T-helper 2 cell (primary cell): ENCODE results near the gene NFASC.

Source experiments
- DNase-seq, 5 experiments: peaks; one replicate each; pipeline versions ENCODE4 v3.0.0 to v3.0.0-alpha.2; 2012 to 2022

The NFASC gene

DNA sequence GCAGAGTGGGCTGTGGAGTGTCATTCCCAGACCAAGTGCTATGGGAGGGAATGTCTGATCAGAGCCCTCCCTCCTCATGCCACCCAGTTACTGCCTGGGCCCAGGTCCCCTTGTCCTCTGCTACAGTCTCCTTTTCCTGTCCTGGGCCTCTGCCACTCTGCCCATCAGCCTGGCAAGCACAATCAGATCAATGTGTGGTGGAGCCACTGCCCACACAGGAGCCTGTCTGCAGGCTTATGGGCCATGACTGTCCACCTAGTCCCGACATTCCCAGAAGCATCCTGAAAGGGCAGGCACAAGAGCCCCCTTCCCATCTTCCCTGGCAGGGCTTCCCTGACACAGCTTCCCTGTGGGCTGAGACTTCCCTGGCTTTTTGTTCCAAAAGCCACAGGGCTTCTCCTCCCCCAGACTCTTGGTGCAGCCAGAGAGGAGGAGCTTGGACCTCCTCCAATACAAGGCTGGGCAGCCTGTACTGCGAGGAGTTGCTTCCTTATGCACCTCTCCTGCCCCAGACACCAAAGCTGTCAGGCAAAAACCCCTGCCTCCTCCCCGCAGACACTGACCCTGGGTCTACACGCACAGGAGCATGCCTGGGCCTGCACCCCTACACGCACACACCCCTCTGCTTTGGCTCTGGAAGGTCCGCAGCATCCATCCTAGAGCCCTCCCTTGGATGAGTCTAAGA is 143.2 kb downstream of the NFASC start:
- DNase-seq: no peak

DNA sequence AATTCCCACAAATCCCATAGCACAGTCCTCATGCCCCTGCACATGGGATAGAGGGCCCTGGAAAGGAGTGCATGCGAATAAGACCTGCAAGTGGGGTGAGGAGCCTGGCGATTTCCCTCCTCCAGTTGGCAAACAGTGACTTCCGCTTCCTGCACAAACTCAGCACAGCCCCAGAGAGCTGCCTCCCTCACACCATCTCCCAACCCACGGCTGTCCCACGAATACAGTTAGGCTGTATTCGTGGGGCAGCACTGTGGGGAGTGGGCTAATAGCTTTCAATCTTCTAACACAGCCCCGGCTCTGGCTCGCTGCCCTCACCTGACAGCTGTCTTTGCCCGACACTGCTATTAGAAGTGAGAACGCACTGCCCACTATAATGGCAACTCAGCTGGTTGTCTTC is 144.1 kb downstream of the NFASC start:
- DNase-seq: no peak

DNA sequence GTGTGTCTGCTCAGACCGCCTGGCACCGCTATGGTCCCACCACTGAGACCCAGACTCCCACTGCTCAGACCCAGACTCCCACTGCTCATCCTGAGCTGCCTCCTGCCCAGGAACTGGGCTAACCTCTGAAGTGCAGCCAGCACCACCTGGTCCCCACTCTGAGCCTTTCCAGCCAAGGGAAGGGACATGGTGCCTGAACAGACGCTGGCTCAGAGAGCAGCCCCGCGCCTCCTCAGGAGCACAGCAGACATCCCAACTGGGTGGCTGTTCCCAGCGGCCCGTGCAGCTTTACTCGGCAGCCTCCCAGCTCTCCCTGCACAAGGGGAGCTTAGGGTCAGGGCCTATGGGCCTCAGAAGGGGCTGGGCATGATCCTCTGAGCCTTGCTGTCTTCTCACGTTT is 144.6 kb downstream of the NFASC start:
- no peak for DNase-seq

DNA sequence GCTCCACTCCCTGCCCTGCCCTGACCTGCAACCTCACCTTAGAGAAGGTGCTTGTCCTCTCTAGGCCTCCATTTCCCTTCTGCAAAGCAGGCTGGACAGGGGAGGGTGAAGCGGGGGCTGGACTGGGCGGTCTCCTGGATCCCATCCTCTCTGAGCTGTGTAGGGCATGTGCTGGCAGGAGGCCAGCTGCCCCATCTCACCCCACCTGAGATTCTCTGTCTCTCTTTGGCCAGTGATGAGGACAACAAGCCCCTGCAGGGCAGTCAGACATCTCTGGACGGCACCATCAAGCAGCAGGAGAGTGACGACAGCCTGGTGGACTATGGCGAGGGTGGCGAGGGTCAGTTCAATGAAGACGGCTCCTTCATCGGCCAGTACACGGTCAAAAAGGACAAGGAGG is 145.4 kb downstream of the NFASC start:
- no peak for DNase-seq

DNA sequence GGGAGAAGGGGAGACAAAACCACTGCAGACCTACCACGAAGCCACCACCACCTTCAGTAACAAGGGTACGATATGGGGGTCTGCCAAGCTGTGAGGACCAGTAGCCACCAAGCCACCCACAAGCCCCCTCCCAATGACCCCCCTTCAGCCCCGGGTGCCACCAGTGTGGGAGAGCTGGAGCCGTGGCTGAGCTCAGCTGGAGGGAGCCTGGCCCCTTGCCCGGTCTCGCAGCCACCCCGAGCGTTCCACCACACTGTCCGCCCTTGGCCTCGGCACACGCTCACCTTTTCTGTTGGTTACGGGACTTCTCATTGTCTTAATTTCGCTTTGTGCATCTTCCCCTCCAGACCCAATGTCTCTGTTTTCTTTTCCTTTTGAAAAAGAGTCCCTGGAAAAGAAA is 145.9 kb downstream of the NFASC start:
- no peak for DNase-seq

DNA sequence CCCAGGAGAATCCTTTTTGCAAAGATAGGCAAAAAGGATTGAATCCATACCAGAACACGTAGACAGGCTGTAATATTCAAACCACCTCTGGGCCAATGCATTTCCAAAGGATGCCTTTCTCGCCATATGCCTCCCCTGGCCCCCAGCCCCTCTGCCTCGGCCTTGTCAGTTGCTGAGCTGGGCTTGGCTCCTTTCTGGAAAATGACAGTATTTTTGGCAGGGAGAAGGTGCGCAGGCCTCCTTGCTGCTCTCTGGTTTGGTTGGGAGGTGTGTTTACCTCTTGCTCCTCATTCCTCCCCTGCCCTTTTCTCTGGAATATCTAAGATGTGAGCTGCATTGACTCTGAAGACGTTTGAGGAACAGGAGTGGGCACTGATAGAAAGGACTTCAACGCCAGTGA is 146.3 kb downstream of the NFASC start:
- no peak for DNase-seq

DNA sequence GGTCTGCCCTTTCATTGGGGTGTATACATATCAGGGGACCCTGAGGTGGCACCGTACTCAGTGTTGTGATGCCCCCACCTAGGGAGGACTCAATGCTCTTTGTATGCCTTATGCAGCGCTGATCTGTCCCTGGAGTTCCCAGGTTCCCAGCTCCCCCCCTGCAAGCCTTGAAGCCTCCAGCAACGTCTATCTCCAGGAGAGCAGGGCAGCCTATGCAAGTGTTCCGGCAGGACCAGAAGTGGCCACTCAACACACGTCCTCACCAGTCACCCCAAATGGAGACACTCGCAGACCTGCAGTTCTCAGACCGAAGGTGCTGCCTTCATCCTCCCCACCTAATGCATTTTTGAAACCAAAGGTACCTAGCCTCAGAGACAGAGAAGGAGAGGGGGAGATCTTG is 147.1 kb downstream of the NFASC start:
- DNase-seq: no peak

DNA sequence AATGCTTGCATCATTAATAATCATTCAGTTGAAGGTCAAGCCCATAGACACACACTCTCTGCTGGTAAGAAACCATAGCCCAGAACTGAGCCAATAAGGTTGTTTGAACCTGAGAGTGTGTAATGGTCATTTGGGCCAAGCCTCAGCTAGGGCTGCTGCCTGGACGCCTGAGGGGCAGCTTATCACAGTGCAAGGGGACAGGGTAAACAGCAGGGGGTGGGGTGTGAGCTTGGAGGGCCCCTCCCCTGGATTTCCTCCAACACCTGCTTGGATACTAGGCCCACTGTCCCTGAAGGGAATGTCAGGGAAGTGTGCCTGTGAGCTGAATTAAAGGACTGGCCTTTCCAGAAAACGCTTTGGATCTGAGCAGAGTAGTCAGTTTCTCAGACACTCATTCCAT is 147.7 kb downstream of the NFASC start:
- no peak for DNase-seq

DNA sequence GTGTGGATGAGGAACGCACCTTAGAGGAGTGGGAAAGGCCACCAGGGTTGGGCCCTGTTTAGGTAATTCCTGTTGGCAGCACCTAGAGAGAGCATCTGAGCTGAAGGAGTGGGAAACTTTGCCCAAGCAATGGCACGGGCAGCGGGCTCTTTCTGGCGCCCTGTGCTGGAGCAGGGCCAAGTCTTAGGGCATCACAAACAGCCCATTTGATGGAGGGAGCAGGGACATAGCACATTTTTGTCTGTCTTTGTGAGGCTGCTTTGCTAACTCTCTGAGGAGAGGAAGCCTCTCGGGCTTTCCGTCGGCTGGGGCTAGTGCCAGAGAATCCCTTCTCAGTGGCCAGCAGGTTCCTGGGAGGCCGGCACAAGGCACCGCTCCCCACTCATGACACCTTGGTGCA is 149.8 kb downstream of the NFASC start:
- DNase-seq: no peak

DNA sequence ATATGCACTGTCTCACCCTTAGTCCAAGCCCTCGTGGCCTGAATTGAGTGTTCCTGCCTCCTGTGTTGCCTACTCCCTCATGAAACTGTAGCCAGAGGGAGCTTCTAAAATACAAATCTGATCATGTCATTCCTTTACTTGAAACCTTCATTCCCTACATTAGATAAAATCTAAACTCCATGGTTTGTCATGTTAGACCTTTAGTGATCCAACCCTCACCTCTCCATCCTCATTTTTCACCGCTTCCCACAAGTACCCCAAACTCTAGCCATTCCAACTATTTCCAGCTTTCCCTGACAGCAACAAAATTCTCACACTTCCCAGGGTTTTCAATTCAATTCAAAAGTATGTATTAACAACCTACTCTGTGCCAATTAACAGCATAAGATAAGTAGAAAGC is 154.0 kb downstream of the NFASC start:
- no peak for DNase-seq

DNA sequence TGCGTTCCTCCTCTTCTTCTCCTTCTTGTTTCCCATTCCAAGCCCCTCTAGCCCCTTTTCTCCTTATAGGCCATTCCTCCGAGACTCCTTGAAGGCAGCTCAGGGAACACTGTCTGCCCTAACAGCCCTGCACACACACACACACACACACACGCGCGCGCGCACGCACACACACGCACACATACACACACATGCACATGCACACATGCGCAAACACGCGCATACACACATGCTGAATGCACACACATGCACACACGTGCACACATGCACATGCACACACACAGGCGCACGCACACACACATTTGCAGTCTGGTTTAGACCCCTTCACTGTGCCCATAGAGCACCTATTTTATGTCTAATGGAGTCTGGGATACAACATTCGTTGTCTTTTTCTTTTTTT is 154.6 kb downstream of the NFASC start:
- peak in 1 of 5 experiments; percentile 7 for DNase-seq

DNA sequence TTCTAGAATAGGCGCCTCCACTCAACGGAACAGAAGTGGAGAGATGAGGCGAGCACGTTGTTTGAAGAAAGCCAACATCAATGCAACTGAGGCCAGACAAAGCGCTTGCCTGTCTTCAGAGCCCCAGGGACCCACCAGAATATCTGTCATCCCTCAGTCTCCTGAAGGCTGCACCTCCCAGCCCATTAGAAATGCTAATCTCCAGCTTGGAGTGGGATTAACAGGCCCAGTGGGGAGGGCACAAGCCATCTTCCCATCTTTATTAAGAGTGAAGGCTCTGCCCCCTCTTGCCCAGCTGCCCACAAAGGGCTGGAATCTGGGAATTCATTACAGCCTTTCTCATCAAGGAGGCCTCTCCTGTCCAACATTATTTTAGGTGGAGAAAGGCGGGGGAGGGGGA is 155.5 kb downstream of the NFASC start:
- DNase-seq: no peak

DNA sequence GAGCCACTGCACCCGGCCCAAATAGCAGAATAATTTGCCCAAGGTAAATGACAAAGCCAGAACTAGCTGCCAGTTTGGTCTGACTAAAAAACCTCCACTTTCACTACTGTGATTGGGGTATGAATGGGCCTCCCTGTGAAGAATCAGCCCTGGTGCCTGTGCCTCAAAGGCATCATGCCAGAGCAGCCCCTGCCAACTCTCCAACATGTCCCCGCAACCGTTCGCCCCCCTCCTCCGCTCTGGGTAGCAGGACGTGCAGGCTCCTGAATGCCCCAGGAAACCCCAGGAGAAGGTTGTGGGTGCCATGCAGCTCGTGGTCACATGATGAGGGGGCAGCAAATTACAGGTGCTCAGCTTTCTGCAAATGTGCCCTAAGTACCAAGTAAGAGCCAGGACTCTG is 157.7 kb downstream of the NFASC start:
- DNase-seq: no peak

DNA sequence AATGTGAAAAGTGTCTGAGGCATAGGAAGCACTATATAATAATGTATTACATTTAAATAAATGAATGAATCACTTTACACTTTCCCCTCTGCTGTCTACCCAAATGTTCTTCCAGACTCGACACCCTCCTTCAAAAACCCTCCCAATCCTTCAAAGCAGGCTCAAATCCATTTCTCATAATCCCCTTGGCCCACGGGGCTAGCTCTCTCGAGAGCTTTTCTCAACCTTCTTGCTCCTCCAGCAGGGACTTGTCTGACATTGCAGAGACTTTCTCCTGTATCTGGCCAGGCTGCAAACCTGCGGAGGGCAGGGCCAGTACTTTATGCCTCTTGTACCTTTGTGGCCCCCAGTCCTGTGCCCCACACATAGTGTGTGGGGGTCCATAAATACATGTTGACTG is 158.3 kb downstream of the NFASC start:
- DNase-seq: no peak

DNA sequence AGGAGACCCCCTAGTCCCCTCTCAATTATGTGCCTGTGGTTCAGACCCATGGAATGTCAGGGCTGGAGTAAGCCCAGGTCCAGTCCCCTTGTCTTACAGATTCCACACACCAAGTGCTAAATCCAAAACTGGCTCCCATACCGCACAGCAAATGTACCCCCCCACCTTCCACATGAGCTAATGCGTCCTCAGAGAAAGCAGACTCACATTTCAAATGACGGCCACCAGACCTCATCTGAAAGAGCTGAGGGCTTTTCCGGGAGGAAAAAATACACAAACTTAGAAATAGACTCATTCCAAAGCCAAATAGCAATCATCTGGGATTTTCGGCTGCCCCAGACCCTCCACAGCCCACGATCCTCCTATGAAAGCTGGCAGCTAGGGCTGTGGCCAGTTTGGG is 159.6 kb downstream of the NFASC start:
- no peak for DNase-seq

DNA sequence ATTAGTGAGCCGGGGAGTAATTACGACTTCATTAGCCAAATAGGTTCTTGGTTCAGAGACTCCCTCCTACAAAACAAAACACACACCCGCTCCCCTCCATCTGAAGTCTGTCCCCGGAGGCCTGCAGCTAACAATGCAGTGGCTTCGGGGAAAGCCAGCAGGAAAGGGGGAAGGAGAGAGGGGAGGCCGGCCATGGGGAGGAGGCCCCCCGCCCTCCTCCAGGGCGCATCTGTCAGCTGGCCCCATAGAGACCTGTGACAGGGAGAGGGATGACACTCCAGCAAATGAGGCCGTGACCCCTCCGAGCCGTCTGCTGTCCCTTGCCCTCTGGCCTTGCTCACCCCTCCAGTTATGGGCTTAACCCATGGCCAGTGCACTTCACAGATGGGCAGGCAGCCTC is 160.2 kb downstream of the NFASC start:
- no peak for DNase-seq

DNA sequence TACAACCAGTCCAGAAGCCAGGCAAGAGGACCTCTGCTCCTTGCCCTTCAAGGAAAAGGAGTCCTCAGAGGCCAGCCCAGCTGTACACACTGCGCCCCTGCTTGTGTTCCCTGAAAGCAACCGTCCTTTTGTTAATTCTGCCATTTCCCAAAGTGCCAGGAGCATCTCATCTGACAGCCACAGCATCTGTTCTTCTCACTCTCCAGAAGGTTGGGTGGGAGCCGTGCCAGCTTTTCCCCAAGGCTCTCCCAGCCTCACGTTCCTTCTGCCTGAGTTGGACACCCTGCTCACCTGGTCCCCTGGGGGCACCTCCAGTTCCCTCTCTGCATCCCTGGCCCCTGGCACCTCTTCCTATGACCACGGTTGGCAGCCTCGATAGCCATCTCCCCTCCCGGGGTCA is 161.8 kb downstream of the NFASC start:
- DNase-seq: no peak

DNA sequence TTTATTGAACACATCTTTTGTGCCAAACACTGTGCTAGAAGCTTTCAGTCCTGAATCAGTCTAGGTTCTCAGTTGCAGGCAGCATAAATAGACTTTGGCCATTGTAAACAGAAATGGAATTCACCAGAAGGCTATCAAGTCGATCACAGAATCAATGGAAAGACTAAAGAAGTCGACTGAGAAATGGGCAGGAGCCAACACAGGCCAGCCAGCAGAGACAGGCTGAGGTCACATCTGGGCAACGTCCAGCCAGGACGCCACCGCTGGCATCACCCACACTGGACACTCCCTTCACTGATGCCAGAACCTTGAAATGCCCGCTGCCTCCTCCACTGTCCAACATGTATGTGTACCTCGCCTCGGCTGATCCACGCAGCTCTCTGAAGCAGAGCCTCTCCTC is 166.9 kb downstream of the NFASC start:
- DNase-seq: no peak

DNA sequence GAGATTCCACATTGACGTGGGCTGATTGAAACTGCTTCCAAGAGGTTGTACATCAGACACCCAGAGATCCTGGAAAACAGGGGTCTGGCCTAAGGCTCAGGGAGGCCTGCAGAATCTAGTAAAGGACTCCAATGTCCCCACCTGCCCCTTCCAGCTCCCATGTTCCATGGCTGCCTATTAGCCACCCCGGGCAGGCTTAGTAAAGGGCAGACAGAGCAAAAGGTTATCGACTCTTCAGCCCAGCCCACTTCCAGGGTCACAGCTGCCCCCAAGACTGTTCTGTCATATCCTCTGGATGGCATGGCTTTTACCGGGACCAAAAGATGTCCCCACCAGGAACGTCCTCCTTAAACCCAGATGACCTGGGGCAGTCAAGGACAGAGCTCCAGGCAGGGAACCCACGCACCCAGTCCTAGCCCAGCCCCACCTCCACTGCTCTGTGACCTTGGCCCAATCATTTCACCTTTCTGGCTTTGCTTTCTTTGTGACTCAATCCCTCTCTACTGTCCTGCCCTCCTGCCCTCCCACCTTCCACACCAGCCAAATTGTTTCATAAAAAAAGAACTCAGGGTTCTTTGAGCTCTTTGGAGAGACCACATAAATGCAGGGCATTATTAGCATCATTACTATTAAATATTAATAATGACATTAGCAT is 167.6 kb downstream of the NFASC start:
- DNase-seq: no peak

DNA sequence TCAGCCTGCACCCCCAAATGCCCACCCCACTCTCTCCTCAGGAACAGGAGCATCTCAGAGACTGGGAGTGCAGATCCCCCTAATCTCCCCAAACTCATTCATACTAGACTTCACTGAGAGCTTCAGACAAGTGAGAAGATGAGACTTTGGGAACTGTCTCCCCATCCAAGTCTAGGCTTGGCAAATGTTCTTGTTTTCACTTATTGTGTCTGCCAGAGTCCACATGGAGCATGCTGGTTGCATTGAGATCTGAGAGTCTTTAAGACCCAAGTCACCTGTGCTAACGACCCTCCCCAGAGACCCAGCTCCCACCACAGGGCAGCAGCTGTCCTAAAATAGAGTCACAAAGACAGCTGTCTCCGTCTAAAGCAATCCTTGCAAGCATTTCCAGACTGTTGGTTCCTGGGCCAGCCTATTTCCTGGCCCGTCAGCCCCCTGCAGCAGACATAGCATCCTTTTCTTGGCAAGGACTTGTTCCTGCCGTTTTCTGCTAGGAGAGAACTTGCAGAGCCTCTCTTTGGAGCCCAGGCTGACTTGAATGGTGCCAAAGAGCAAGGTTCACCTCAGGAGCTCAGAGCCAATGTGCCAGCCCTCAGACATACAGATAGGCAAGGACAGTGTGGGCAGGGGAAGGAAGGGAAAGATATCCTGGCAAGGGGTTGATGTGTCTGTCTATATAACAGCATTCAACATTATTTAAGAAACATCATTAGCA is 170.5 kb downstream of the NFASC start:
- DNase-seq: no peak

DNA sequence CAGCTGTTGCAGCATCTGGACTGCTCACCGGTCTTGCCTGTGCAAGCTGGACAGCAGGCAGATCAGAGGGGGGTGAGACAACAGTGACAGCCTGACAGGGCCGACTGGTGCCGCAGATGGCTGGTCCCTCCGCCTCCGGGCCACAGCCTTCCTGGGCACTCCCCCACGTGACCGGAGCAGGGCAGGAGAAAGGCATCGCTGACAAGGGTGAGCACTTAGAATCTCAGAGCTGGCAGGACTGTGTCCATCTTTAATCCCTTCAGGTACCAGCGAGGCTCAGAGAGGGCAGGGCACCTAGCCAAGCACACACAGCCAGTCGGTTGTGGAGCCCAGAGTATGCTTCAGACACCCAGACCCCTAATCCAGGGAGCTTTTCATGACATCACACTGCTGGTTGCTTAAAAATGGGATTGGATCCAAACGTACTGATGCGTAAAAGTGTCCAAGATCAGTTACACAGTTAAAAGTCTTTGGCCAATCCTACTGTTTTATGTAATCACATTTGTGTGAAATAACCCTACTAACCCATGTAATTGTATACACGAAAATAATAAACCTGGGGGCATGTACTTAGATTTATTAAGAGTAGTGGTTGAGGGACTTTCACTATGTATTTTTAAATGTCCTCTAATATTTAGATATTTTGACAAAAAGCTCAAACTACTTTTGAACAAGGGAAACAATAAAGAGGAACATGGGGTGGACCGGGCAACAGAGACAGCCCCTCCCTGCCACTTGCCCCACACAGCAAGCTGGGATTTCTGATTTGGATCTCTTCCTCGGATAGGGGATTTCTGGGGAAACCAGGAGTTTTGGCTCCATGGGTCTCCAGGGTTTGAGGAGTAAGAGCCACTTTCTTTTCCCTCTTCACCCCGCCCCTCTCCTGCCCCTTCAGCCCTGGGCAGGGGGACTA is 171.6 kb downstream of the NFASC start:
- DNase-seq: no peak

DNA sequence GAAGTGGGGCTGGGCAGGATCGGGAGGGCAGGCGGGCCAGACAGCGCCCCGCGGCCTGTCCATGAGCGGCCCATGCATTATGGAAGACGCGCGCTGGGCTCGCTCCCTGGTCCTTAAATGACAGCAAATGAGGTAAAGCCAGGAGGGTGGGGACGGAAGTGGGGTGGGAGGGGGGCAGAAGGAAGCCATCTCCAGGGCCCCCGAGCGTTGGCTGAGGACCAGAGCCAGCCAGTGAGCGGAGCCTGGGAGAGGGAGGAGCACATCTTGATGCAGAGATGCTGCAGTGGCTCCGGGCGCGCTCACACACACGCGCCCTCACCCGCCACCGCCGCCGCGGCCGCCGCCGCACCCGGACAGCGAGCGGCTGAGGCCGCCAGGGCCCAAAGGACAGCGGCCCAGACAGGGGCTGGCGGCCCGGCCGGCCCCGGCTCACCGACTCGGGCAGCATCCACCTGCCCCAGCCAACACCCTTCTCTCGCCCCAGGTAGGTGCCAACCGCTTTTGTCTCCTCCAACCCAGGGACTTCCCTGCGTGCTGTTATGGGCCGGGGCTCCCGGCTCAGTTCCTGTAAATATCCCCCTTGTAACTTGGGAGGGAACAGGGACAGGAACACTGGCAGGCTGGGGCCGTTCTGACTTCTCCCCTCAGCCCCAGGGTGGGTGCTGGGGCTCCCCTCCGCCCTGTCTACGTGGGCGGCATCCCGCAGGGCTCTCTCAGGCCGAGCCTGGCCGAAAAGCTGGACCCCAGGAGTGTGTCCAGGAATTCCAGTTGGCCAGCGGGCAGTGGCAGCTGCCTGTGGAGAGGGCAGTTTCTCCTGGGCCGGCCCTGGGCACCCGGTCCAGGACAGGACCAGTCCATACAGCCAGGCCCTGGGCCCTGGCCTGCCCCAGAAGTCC is 172.5 kb downstream of the NFASC start, which contains the start of gene CNTN2:
TSS of gene CNTN2 (plus strand) at position 302 of the 896 bp plus-strand sequence. CDS start 9,974 bp downstream, outside the sequence.
- no peak for DNase-seq
